ENCODE measurements around the gene CELF3.
"Not testable (repeated sequence)": the region's sequence is repeated elsewhere in the genome, so short reads cannot be mapped to it uniquely, and the experiment has no call there.

Gene CELF3

DNA sequence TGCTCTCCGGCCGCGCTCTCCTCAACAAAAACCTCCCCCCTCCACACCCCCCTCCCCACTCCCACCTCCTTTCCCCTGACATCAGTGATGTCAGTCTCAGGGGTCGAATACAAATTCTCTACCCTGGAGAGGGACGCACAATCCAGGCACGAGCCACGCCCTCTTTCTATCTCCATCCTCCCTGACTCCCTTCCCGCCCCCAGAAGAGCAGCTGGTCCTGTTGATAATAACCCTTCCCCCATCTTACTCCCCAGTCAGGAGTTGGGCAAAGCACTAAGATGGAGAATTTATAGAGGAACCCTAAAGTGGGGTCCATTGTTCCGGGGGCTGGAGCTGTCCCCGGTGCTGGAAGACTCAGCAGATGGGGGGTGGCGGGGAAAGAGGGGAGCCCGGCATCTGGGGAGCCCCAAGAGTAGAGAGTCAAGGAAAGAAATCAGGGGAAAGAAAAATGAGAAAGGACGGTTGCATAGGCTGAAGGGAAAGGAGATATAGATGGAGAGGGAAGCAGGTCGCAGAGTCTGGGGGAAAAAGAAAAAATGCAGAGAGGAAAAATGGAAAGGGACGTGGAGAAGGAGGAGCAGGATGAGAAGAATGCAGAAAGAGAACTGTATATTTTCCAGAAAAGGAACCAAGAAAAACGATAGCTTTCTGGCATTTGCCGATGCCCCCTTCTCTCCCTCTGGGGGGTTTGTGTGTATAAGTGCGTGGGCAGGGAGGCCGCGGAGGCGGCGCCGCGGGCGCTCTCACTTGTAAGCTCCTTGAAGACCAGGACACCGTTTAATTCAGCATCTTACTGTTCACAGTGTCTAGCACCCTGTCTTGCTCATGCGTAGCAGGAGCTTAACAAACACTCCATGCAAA is at the start of gene CELF3:
Gene CELF3 (minus strand): TSS at position 33 of the 861 bp plus-strand sequence. CDS start 783 bp downstream, outside the sequence.
- DNase-seq (ENCODE audit: low read depth in 1 of 2, low spot score in 1 of 2) = no peak

DNA sequence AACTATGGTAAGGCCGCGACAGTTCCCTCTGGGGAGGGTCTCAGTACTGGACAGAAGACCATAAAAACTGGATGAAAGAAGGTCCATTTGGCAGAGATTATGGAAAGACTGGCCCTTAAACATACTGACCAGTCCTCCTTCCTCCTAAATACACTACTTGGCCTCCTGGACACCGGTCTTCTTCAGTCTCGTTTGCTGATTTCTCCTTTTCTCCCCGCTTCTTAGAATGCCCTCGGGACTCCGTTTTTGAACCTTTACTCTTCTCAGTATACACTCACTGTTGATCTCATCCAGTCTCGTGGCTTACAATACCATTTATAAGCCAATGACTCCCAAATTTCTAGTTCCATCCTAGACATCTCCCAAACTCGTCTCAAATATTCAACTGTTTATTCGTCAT is 47.4 kb upstream of the CELF3 start:
- no peak for DNase-seq (ENCODE audit: low read depth in 1 of 2, low spot score in 1 of 2)

GRCh38 chr1:151762941-151763921 is 46.6 kb upstream of the CELF3 start, which contains the start of gene MRPL9:
MRPL9 (minus strand) TSS chr1:151763496; CDS start chr1:151763479, 17 bp downstream.
- peak; percentile 63 to 80 for DNase-seq (ENCODE audit: low read depth in 1 of 2, low spot score in 1 of 2)

DNA sequence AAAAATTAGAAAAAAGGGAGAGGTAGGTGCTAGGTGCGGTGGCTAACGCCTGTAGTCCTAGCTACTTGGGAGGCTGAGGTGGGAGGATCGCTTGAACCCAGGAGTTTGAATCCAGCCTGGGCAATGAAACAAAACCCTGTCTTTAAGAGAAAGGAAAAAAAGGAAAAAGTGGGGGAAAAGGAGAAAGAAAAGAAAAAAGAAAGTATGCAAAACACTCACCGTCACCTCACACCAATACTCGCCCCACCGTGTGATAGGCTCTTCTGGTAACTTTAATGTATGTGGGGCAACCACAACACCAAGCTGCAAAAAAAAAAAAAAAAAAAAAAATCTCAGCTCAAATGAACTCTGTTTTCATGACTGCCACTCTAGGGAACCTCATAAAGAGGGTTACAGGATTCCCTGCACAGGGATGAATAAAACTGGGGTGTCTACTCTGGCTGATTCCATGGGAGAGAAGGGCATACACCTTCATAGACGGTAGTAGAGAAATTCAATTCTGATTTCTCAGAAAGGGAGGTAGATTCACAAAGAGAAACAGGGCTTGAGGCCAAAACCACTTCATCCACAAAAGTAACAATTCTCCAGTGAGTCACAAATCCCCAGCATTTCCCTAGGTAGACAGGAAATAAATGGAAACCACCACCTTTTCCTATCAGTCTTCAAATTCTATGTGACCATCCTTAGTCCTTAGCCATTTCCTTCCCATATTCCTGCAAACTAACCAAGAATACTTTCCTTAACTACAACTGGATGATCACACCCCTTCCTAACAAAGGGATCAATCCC is 44.2 kb upstream of the CELF3 start:
- no peak for DNase-seq (ENCODE audit: low read depth in 1 of 2, low spot score in 1 of 2)

DNA sequence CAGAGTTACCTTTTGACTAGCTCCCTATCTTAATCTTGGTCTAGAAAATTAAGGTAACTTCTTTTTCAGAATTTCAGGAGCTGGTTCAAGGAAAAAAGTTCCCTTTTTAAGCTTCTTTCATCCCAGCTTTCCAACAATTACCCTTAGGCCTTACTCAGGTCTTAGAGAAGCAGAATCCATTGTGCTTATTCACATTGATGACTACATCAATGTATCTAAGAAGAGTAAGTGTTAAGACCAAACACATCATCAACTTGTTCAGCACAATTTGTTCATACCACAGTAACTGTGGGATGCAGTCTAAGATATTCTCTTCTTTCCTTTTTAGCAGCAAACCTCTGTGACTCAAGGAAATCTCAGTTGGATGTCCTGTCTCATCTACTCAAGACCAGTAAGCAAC is 42.6 kb upstream of the CELF3 start:
- DNase-seq (ENCODE audit: low read depth in 1 of 2, low spot score in 1 of 2) = no peak

GRCh38 chr1:151756291-151756690 is 39.7 kb upstream of the CELF3 start:
- DNase-seq (ENCODE audit: low read depth in 1 of 2, low spot score in 1 of 2) = no peak

DNA sequence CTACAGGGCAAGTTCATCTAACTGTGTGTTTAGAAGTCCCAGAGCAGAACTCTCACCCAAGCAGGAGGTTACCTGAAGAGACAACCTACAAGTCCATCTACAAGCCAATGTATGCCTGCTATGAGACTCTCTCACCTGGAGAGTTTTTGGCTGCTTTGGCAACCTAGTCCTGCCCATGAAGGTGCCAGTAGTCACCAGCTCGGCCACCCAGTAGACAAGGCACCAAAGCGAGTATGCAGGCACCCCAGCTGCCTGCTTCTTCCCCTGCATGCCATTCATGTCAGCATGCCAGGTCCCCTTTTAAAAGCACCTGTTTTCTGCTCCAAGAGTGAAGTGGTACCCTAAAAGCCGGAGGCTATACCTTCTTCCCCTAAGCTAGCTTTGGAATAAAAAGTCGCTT is 24.9 kb upstream of the CELF3 start:
- no peak for DNase-seq (ENCODE audit: low read depth in 1 of 2, low spot score in 1 of 2)

GRCh38 chr1:151739590-151740355 is 23.2 kb upstream of the CELF3 start:
- no peak for DNase-seq (ENCODE audit: low read depth in 1 of 2, low spot score in 1 of 2)

- DNase-seq (ENCODE audit: low read depth in 1 of 2, low spot score in 1 of 2) = no peak
Observed at GRCh38 chr1:151737479-151737878, 20.9 kb upstream of the CELF3 start.

GRCh38 chr1:151737026-151737425 is 20.4 kb upstream of the CELF3 start:
- no peak for DNase-seq (ENCODE audit: low read depth in 1 of 2, low spot score in 1 of 2)

DNA sequence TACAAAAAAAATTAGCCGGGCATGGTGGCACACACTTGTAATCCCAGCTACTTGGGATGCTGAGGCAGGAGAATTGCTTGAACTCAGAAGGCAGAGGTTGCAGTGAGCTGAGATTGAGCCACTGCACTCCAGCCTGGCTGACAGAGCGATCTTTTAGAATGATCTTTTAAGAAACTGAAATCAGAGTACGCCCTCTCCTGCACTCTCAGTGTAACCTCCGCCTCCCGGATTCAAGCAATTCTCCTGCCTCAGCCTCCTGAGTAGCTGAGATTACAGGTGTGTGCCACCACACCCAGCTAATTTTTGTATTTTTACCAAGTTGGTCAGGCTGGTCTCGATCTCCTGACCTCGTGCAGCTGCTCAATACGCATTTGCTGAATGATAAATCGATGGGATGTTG is 17.4 kb upstream of the CELF3 start:
- DNase-seq (ENCODE audit: low read depth in 1 of 2, low spot score in 1 of 2) = not testable (repeated sequence)

- DNase-seq (ENCODE audit: low read depth in 1 of 2, low spot score in 1 of 2) = no peak
Observed at GRCh38 chr1:151733126-151733525, 16.5 kb upstream of the CELF3 start.

- DNase-seq (ENCODE audit: low read depth in 1 of 2, low spot score in 1 of 2) = no peak
Observed at GRCh38 chr1:151729966-151730291, 13.3 kb upstream of the CELF3 start.

- DNase-seq (ENCODE audit: low read depth in 1 of 2, low spot score in 1 of 2) = no peak
Observed at GRCh38 chr1:151729157-151729965, 12.8 kb upstream of the CELF3 start.

DNA sequence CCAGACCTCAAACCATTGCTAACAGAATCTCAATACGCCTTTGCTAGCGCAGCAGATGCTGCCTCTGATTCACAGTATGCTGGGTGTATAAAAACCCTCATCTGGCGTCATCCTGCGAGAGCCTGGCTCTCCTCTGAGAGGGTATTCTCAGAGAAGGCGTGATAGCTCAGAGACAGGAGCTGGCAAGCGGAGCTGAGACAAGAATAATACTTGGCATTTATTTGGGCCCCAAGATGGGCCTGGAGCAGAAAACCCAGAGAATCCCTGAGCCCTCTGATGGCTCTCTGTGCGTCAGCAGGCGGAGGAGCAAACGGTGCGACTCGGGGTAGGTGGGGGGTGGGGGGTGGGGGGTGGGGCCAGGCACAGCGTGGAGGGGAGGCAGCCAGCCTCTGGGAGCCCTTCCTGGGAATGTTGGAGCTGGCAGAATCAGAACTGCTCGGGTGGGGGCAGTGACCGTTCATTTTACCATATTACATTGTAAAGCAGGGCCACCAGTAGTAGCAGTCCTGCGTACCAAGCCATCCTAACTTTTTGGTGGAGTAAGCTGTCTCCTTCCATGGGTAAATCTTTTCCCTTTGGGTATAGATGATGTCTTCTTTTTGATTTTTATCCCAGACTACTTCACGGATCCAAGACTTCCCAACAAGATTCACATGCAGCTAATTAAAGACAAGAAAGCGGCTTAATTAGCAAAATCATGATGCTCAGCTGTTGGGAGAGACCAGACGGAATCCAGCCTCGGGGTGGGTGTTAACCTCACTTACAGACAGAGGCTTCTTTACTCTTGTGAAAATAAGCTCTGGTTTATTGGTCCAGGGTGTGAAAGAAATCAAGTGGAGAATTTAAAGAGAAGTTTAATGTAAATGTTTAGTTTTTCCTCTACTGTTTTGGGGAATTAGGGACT is 11.8 kb upstream of the CELF3 start:
- DNase-seq (ENCODE audit: low read depth in 1 of 2, low spot score in 1 of 2) = no peak

DNA sequence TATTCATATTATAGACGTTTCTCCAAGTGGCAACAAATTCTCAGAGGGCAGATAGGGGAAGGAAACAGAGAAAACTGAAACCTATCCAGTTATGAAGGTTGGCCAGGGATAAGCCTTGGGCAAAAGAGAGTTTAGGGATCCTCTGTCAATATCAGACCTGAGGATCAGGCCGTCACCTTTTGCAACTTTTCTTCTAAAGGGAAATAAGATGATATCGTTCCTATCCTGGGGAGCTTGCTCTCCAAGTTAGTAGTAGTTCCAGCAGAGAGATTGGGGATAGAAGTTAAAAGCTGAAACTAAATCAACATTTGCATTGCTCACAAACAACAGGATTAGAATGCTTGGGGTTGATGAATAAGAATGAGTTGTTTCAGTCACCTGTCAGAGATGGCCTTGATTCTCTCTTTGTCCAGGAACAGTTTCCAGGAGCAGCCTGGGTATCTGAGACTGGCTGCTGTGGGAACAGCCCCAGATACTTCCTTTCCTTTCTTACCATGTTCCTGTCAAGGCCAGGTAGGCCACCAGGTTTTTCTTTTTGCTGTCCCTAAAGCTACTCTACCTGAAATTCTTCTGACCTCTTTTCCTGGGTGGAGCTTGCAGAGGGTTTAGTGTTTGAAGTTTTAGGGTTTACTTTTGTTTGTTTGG is 7.2 kb upstream of the CELF3 start:
- DNase-seq (ENCODE audit: low read depth in 1 of 2, low spot score in 1 of 2) = no peak

DNA sequence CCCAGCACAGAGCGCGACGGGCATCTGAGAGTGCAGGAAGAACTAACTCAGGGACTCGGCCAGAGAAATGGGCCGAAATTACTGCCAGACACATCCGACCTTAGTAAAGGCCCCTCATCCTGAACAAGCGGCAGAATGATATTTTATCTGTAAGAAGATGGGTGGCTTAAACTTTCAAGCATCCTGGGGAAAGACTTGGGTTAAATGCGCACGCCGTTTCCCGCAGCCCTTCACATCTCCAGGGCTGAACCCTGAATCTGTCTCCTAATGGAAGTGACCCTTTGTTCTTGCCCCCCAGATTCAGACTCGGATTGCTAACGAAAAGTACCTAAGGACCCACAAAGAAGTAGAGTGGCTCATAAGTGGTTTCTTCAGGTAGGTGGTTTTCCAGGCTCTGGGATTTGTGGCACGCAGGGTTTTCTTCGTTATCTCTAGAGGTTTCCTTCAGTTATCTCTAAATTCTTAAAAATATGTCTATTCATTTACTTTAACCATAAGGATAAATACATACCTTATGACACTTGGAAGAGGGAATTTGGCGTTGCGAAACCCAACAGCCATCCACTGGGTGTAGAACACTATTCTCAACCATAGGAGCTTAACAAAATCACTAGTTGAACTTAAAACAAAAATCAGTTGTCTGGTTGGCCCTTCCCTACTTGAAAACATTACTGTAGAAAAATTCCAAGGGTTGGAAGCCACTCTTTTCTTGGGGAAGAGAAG is 5.3 kb upstream of the CELF3 start:
- no peak for DNase-seq (ENCODE audit: low read depth in 1 of 2, low spot score in 1 of 2)
